Measurements from ENCODE around the gene FBXL14.

Gene FBXL14

DNA sequence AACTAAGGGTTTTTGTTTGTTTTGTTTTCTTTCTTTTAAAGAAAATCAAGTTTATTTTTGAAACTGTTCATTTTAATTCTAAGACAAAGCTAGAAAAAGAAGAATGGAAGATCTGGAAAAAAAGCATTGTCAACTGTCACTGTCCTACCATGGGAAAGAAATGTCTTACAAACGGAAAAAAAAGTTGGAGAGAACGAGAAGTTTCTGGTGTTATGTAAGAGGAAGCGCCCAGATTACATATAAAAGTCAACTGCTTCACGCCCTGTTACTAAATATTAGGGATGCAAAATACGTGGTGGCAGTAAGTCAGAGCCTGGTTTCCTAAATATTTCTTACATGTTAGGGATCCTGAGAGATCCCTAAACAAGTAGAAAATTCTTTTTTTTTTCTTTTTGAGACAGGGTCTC is 14.3 kb upstream of the FBXL14 start:
- TF ChIP-seq CTCF (IDR thresholded peaks at IDR 0.05; ENCODE audit: insufficient read depth, low read length, poor library complexity, severe bottlenecking) (no peak), EZH2phosphoT487 (conservative IDR thresholded peaks at IDR 0.05; ENCODE audit: low read length) (no peak)
- no peak overlapping the region for H3K4me3 ChIP-seq (ENCODE audit: insufficient read depth, low read length, poor library complexity, severe bottlenecking)
- H3K27me3 ChIP-seq (ENCODE audit: low read length), result no peaks in the 10 kb centered on the region
- H2AFZ ChIP-seq (ENCODE audit: low read depth, low read length, severe bottlenecking), result no peak overlapping the region
- no peaks in the 10 kb centered on the region for H4K20me1 ChIP-seq (ENCODE audit: low read depth, low read length)
- H3K9me2 ChIP-seq (replicated peaks; ENCODE audit: insufficient read depth, low read length), result no peaks in the 10 kb centered on the region
- no peak overlapping the region for H3K4me2 ChIP-seq (ENCODE audit: low read depth, low read length, poor library complexity, severe bottlenecking)
- H3K9ac ChIP-seq (ENCODE audit: low read length), result no peak overlapping the region
- H3K36me3 ChIP-seq (ENCODE audit: low read length), result no peaks in the 10 kb centered on the region
- no peak overlapping the region for H3K27ac ChIP-seq (ENCODE audit: low read depth, low read length)
- H3K9me3 ChIP-seq (ENCODE audit: insufficient read depth, low read length), result no peaks in the 10 kb centered on the region
- H3F3A ChIP-seq (ENCODE audit: insufficient read depth), result no peaks in the 10 kb centered on the region
- H3K79me2 ChIP-seq (ENCODE audit: insufficient read depth, low read length), result no peaks in the 10 kb centered on the region

DNA sequence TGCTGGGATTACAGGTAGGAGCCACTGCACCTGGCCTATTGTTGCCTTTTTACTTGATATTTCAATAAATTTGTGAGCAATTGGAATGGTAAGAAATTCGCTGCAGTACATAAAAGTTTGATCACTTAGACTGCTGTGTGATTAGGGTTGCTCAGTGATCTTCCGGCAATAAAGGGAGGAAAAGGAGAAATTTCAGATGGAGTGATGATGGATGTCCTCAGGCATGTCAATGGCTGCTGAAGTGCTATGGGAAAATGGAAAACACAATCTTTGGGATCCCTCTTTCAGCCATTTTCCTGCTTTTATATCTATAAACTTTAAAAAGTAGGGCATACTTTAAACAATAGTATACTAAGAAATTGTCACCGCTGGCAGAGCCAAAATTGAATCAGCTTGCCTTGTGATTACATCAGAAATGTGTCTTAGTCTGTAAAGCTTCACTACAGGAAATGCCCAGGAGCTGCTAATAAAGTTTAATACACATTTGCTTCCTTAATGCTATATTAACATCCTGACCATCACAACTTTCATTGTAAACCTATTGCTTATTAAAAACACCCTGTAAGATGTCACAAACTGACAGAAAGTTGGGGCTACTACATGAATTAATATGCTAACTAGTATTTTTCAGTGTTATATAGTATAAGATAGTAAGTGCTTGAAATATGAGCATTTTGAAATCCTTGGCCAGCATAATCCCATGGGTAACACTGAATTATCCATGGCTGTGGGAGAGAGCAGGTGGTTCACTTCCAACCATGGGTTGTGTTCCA is 13.7 kb upstream of the FBXL14 start:
- Histone ChIP-seq H3K27me3 (ENCODE audit: low read length) (no peaks in the 10 kb centered on the region), H3K9ac (ENCODE audit: low read length) (no peak overlapping the region), H2AFZ (ENCODE audit: low read depth, low read length, severe bottlenecking) (no peak overlapping the region)

GRCh38 chr12:1606021-1606622 is 11.7 kb upstream of the FBXL14 start:
- Histone ChIP-seq H3K27me3 (ENCODE audit: low read length) (no peaks in the 10 kb centered on the region), H2AFZ (ENCODE audit: low read depth, low read length, severe bottlenecking) (no peak overlapping the region), H3K4me2 (ENCODE audit: low read depth, low read length, poor library complexity, severe bottlenecking) (no peak overlapping the region), H3K27ac (ENCODE audit: low read depth, low read length) (no peak overlapping the region), H3K9ac (ENCODE audit: low read length) (no peak overlapping the region), H3K9me2 (replicated peaks; ENCODE audit: insufficient read depth, low read length) (no peaks in the 10 kb centered on the region), H3K36me3 (ENCODE audit: low read length) (no peaks in the 10 kb centered on the region), H3K9me3 (ENCODE audit: insufficient read depth, low read length) (no peaks in the 10 kb centered on the region), H3F3A (ENCODE audit: insufficient read depth) (no peaks in the 10 kb centered on the region), H3K4me3 (ENCODE audit: insufficient read depth, low read length, poor library complexity, severe bottlenecking) (no peak overlapping the region), H3K79me2 (ENCODE audit: insufficient read depth, low read length) (no peaks in the 10 kb centered on the region), H4K20me1 (ENCODE audit: low read depth, low read length) (no peaks in the 10 kb centered on the region)
- TF ChIP-seq CTCF (IDR thresholded peaks at IDR 0.05; ENCODE audit: insufficient read depth, low read length, poor library complexity, severe bottlenecking), result no peak
- no peak for TF ChIP-seq EZH2phosphoT487 (conservative IDR thresholded peaks at IDR 0.05; ENCODE audit: low read length)

More for the DNA sequence above, 13.7 kb upstream of the FBXL14 start:
- Histone ChIP-seq H3K9me2 (replicated peaks; ENCODE audit: insufficient read depth, low read length) (no peaks in the 10 kb centered on the region), H3K27ac (ENCODE audit: low read depth, low read length) (no peak overlapping the region), H4K20me1 (ENCODE audit: low read depth, low read length) (no peaks in the 10 kb centered on the region), H3K79me2 (ENCODE audit: insufficient read depth, low read length) (no peaks in the 10 kb centered on the region), H3K36me3 (ENCODE audit: low read length) (no peaks in the 10 kb centered on the region), H3K9me3 (ENCODE audit: insufficient read depth, low read length) (no peaks in the 10 kb centered on the region), H3F3A (ENCODE audit: insufficient read depth) (no peaks in the 10 kb centered on the region), H3K4me3 (ENCODE audit: insufficient read depth, low read length, poor library complexity, severe bottlenecking) (no peak overlapping the region), H3K4me2 (ENCODE audit: low read depth, low read length, poor library complexity, severe bottlenecking) (no peak overlapping the region)
- TF ChIP-seq EZH2phosphoT487 (conservative IDR thresholded peaks at IDR 0.05; ENCODE audit: low read length) (no peak), CTCF (IDR thresholded peaks at IDR 0.05; ENCODE audit: insufficient read depth, low read length, poor library complexity, severe bottlenecking) (no peak)

Measured in SU-DHL-6 (cell line).